Activated T-cell treated with anti-CD3 and anti-CD28 coated beads, Interleukin-2, amount 50 U/mL, for 24 hours (primary cell): ENCODE data around the gene PFKFB3.
A peak's percentile ranks its signal among the peaks of the same experiment; 100 is the strongest.
"Not testable (repeated sequence)": the region's sequence is repeated elsewhere in the genome, so short reads cannot be mapped to it uniquely, and the experiment has no call there.

ENCODE experiments used
- DNase-seq: peaks from one replicate; pipeline ENCODE4 v3.0.0-alpha.2; 2020
- H3K27ac Mint-ChIP-seq: 2 replicates; pipeline ENCODE4 v1.8.0; 2020; ENCODE audit warnings: mild to moderate bottlenecking, mixed read lengths
- H3K27me3 Mint-ChIP-seq: 2 replicates; pipeline ENCODE4 v1.8.0; 2020; ENCODE audit warnings: mixed read lengths
- H3K36me3 Mint-ChIP-seq: 2 replicates; pipeline ENCODE4 v1.8.0; 2020; ENCODE audit warnings: low read depth, mixed read lengths
- H3K4me1 Mint-ChIP-seq: 2 replicates; pipeline ENCODE4 v1.8.0; 2020; ENCODE audit warnings: low read depth, mixed read lengths
- H3K4me3 Mint-ChIP-seq: 2 replicates; pipeline ENCODE4 v1.8.0; 2020; ENCODE audit warnings: mild to moderate bottlenecking, moderate library complexity, mixed read lengths
- H3K9me3 Mint-ChIP-seq: 2 replicates; pipeline ENCODE4 v1.8.0; 2020; ENCODE audit warnings: mixed read lengths

Gene PFKFB3

GRCh38 chr10:6202684-6203330 is at the start of gene PFKFB3:
Gene PFKFB3, plus strand, starts transcription at chr10:6202932. Its CDS starts 329 bp downstream, at chr10:6203261.
- H3K27me3 Mint-ChIP-seq = no peaks in the 10 kb centered on the region

GRCh38 chr10:6153845-6154244 is 48.9 kb upstream of the PFKFB3 start:
- Mint-ChIP-seq H3K27ac (no peak overlapping the region), H3K27me3 (no peaks in the 10 kb centered on the region), H3K4me3 (no peak overlapping the region), H3K4me1 (peaks cover 38% of the 10 kb centered on the region), H3K9me3 (no peaks in the 10 kb centered on the region), H3K36me3 (peaks cover 48% of the 10 kb centered on the region)
- no peak for DNase-seq

More at GRCh38 chr10:6202684-6203330, at the start of gene PFKFB3:
- Mint-ChIP-seq H3K4me3 (peak within 1 kb of the TSS; percentile 89), H3K9me3 (no peaks in the 10 kb centered on the region), H3K27ac (peak within 1 kb of the TSS; percentile 96), H3K36me3 (peaks cover 19% of the 10 kb centered on the region), H3K4me1 (peaks cover 46% of the 10 kb centered on the region)
- DNase-seq = peak; percentile 96

- Mint-ChIP-seq H3K9me3 (no peaks in the 10 kb centered on the region), H3K27me3 (no peaks in the 10 kb centered on the region), H3K36me3 (peaks cover 46% of the 10 kb centered on the region), H3K4me1 (peaks cover 34% of the 10 kb centered on the region), H3K4me3 (no peak overlapping the region), H3K27ac (no peak overlapping the region)
- DNase-seq = no peak
Measured at GRCh38 chr10:6154566-6154965, 48.2 kb upstream of the PFKFB3 start.

GRCh38 chr10:6158276-6158675 is 44.5 kb upstream of the PFKFB3 start:
- Mint-ChIP-seq H3K4me1 (peaks cover 37% of the 10 kb centered on the region), H3K36me3 (peaks cover 22% of the 10 kb centered on the region), H3K27ac (no peak overlapping the region), H3K27me3 (no peaks in the 10 kb centered on the region), H3K4me3 (no peak overlapping the region), H3K9me3 (no peaks in the 10 kb centered on the region)
- no peak for DNase-seq

GRCh38 chr10:6161921-6162320 is 40.8 kb upstream of the PFKFB3 start:
- H3K4me3 Mint-ChIP-seq = no peak overlapping the region
- peak overlapping the region; percentile 1 for H3K27ac Mint-ChIP-seq
- H3K27me3 Mint-ChIP-seq = no peaks in the 10 kb centered on the region
- H3K9me3 Mint-ChIP-seq = no peaks in the 10 kb centered on the region
- peaks cover 59% of the 10 kb centered on the region for H3K4me1 Mint-ChIP-seq
- no peak for DNase-seq
- H3K36me3 Mint-ChIP-seq = peaks cover 40% of the 10 kb centered on the region

- peaks cover 62% of the 10 kb centered on the region for H3K4me1 Mint-ChIP-seq
- H3K9me3 Mint-ChIP-seq = no peaks in the 10 kb centered on the region
- H3K27ac Mint-ChIP-seq = peak overlapping the region; percentile 4
- peak overlapping the region; percentile 40 for H3K4me3 Mint-ChIP-seq
- H3K36me3 Mint-ChIP-seq = peaks cover 49% of the 10 kb centered on the region
- no peaks in the 10 kb centered on the region for H3K27me3 Mint-ChIP-seq
- DNase-seq = no peak
Measured at GRCh38 chr10:6162589-6163356, 40.0 kb upstream of the PFKFB3 start.

- Mint-ChIP-seq H3K27ac (peak overlapping the region; percentile 98), H3K27me3 (no peaks in the 10 kb centered on the region), H3K4me1 (peaks cover 66% of the 10 kb centered on the region), H3K4me3 (peak overlapping the region; percentile 97), H3K36me3 (peaks cover 55% of the 10 kb centered on the region), H3K9me3 (no peaks in the 10 kb centered on the region)
- DNase-seq = peak; percentile 95
Measured at GRCh38 chr10:6163364-6164270, 39.1 kb upstream of the PFKFB3 start.

GRCh38 chr10:6164271-6165095 is 38.2 kb upstream of the PFKFB3 start:
- H3K27ac Mint-ChIP-seq = peak overlapping the region; percentile 98
- peaks cover 74% of the 10 kb centered on the region for H3K4me1 Mint-ChIP-seq
- H3K27me3 Mint-ChIP-seq = no peaks in the 10 kb centered on the region
- no peak for DNase-seq
- no peaks in the 10 kb centered on the region for H3K9me3 Mint-ChIP-seq
- H3K4me3 Mint-ChIP-seq = peak overlapping the region; percentile 97
- H3K36me3 Mint-ChIP-seq = peaks cover 59% of the 10 kb centered on the region

GRCh38 chr10:6165221-6165725 is 37.5 kb upstream of the PFKFB3 start:
- H3K36me3 Mint-ChIP-seq = peaks cover 58% of the 10 kb centered on the region
- H3K27ac Mint-ChIP-seq = peak overlapping the region; percentile 98
- H3K9me3 Mint-ChIP-seq = no peaks in the 10 kb centered on the region
- peak overlapping the region; percentile 97 for H3K4me3 Mint-ChIP-seq
- H3K4me1 Mint-ChIP-seq = peaks cover 77% of the 10 kb centered on the region
- H3K27me3 Mint-ChIP-seq = no peaks in the 10 kb centered on the region
- no peak for DNase-seq

- DNase-seq, H3K9me3 Mint-ChIP-seq, H3K27me3 Mint-ChIP-seq: not testable (repeated sequence)
- peaks cover 82% of the 10 kb centered on the region for H3K4me1 Mint-ChIP-seq
- peaks cover 62% of the 10 kb centered on the region for H3K36me3 Mint-ChIP-seq
- H3K4me3 Mint-ChIP-seq = peak overlapping the region; percentile 97
- peak overlapping the region; percentile 98 for H3K27ac Mint-ChIP-seq
Measured at GRCh38 chr10:6165933-6166332, 36.8 kb upstream of the PFKFB3 start.

- peaks cover 75% of the 10 kb centered on the region for H3K36me3 Mint-ChIP-seq
- no peak for DNase-seq
- H3K27me3 Mint-ChIP-seq = no peaks in the 10 kb centered on the region
- H3K9me3 Mint-ChIP-seq = no peaks in the 10 kb centered on the region
- H3K27ac Mint-ChIP-seq = peak overlapping the region; percentile 98
- peaks cover 85% of the 10 kb centered on the region for H3K4me1 Mint-ChIP-seq
- no peak overlapping the region for H3K4me3 Mint-ChIP-seq
Measured at GRCh38 chr10:6167456-6167855, 35.3 kb upstream of the PFKFB3 start.

GRCh38 chr10:6168084-6168483 is 34.6 kb upstream of the PFKFB3 start:
- H3K9me3 Mint-ChIP-seq = no peaks in the 10 kb centered on the region
- peaks cover 81% of the 10 kb centered on the region for H3K36me3 Mint-ChIP-seq
- H3K4me1 Mint-ChIP-seq = peaks cover 85% of the 10 kb centered on the region
- H3K27me3 Mint-ChIP-seq = no peaks in the 10 kb centered on the region
- H3K27ac Mint-ChIP-seq = peak overlapping the region; percentile 98
- DNase-seq = no peak
- no peak overlapping the region for H3K4me3 Mint-ChIP-seq

- Mint-ChIP-seq H3K27ac (peak overlapping the region; percentile 72), H3K36me3 (peaks cover 81% of the 10 kb centered on the region), H3K4me3 (no peak overlapping the region), H3K4me1 (peaks cover 91% of the 10 kb centered on the region), H3K27me3 (no peaks in the 10 kb centered on the region), H3K9me3 (no peaks in the 10 kb centered on the region)
- no peak for DNase-seq
Measured at GRCh38 chr10:6170638-6171037, 32.1 kb upstream of the PFKFB3 start.
